ENCODE data around the gene NFIB.

The NFIB gene

GRCh38 chr9:14248149-14248548 is 65.8 kb downstream of the NFIB start:
- no peak for TF ChIP-seq CTCF (conservative IDR thresholded peaks at IDR 0.05; ENCODE audit: low read depth, low read length)
- H3K4me3 ChIP-seq (ENCODE audit: low read depth, low read length): no peak overlapping the region

GRCh38 chr9:14247577-14247976 is 66.4 kb downstream of the NFIB start:
- TF ChIP-seq CTCF (conservative IDR thresholded peaks at IDR 0.05; ENCODE audit: low read depth, low read length): no peak
- no peak overlapping the region for H3K4me3 ChIP-seq (ENCODE audit: low read depth, low read length)
- DNase-seq (ENCODE audit: low read depth): no peak

More at GRCh38 chr9:14248149-14248548, 65.8 kb downstream of the NFIB start:
- no peak for DNase-seq (ENCODE audit: low read depth)

GRCh38 chr9:14246951-14247350 is 67.0 kb downstream of the NFIB start:
- TF ChIP-seq CTCF (conservative IDR thresholded peaks at IDR 0.05; ENCODE audit: low read depth, low read length): no peak
- no peak for DNase-seq (ENCODE audit: low read depth)

GRCh38 chr9:14245901-14246525 is 67.9 kb downstream of the NFIB start:
- peak; percentile 76 for DNase-seq (ENCODE audit: low read depth)

More at GRCh38 chr9:14246951-14247350, 67.0 kb downstream of the NFIB start:
- no peak overlapping the region for H3K4me3 ChIP-seq (ENCODE audit: low read depth, low read length)

GRCh38 chr9:14243514-14244042 is 70.4 kb downstream of the NFIB start:
- no peak for DNase-seq (ENCODE audit: low read depth)
- TF ChIP-seq CTCF (conservative IDR thresholded peaks at IDR 0.05; ENCODE audit: low read depth, low read length): no peak
- no peak overlapping the region for H3K4me3 ChIP-seq (ENCODE audit: low read depth, low read length)

More at GRCh38 chr9:14245901-14246525, 67.9 kb downstream of the NFIB start:
- no peak for TF ChIP-seq CTCF (conservative IDR thresholded peaks at IDR 0.05; ENCODE audit: low read depth, low read length)
- no peak overlapping the region for H3K4me3 ChIP-seq (ENCODE audit: low read depth, low read length)

- TF ChIP-seq CTCF (conservative IDR thresholded peaks at IDR 0.05; ENCODE audit: low read depth, low read length): no peak
- DNase-seq (ENCODE audit: low read depth): no peak
- no peak overlapping the region for H3K4me3 ChIP-seq (ENCODE audit: low read depth, low read length)
Observed at GRCh38 chr9:14242150-14242805, 71.7 kb downstream of the NFIB start.

Data from choroid plexus epithelial cell (primary cell).